Neural cell (in vitro differentiated cells): ENCODE measurements around the gene CD300LG. TPM values are rescaled to one million over a fixed set of nuclear protein-coding genes. Genes with fewer than 3 reads are reported as not detected.

Source experiments
- H2AFZ ChIP-seq: fragments of 200-600, 300-800 bp; sonication (generic), shearing (Covaris generic); 2 replicates; pipeline ENCODE4 v1.6.0; 2014; ENCODE audit warnings: low read depth, mild to moderate bottlenecking, antibody characterized with exemption, low read length, moderate library complexity
- H3F3A ChIP-seq: fragments of 200-600 bp; shearing (Covaris generic); 2 replicates; pipeline ENCODE4 v1.6.1; 2016; ENCODE audit warnings: mild to moderate bottlenecking, moderate library complexity, mixed read lengths, antibody characterized with exemption, low read length; ENCODE audit not compliant: insufficient read depth, poor library complexity, severe bottlenecking
- H3K27ac ChIP-seq: fragments of 200-600, 300-800 bp; sonication (generic), shearing (Covaris generic); 2 replicates; pipeline ENCODE4 v1.5.1; 2014; ENCODE audit warnings: mild to moderate bottlenecking, low read length, moderate library complexity
- H3K27me3 ChIP-seq: fragments of 300-800, 200-600 bp; sonication (generic), shearing (Covaris generic); 2 replicates; pipeline ENCODE4 v1.6.0; 2014; ENCODE audit warnings: mild to moderate bottlenecking, low read depth, low read length, moderate library complexity; ENCODE audit not compliant: insufficient read depth
- H3K36me3 ChIP-seq: fragments of 300-800, 200-600 bp; sonication (generic), shearing (Covaris generic); 2 replicates; pipeline ENCODE4 v1.5.1; 2014; ENCODE audit warnings: mild to moderate bottlenecking, antibody characterized with exemption, low read length, moderate library complexity; ENCODE audit not compliant: insufficient read depth
- H3K4me2 ChIP-seq: fragments of 300-800, 200-600 bp; sonication (generic), shearing (Covaris generic); 2 replicates; pipeline ENCODE4 v1.6.0; 2014; ENCODE audit warnings: mild to moderate bottlenecking, low read length
- H3K4me3 ChIP-seq: fragments of 300-800, 200-600 bp; sonication (generic), shearing (Covaris generic); 2 replicates; pipeline ENCODE4 v1.5.1; 2014; ENCODE audit warnings: mild to moderate bottlenecking, low read length, moderate library complexity
- H3K79me2 ChIP-seq: fragments of 200-600 bp; shearing (Covaris generic); replicated peaks from 2 replicates; pipeline ENCODE4 v1.6.0; 2014; ENCODE audit warnings: mild to moderate bottlenecking, low read length, moderate library complexity; ENCODE audit not compliant: insufficient read depth
- H3K9ac ChIP-seq: fragments of 300-800, 200-600 bp; sonication (generic), shearing (Covaris generic); 2 replicates; pipeline ENCODE4 v1.6.1; 2016; ENCODE audit warnings: mild to moderate bottlenecking, low read length, mixed read lengths
- H3K9me2 ChIP-seq: fragments of 200-600 bp; shearing (Covaris generic); 2 replicates; pipeline ENCODE4 v1.6.1; 2016; ENCODE audit warnings: mild to moderate bottlenecking, low read length, mixed read lengths; ENCODE audit not compliant: insufficient read depth
- H3K9me3 ChIP-seq: fragments of 200-600, 300-800 bp; sonication (generic), shearing (Covaris generic); 2 replicates; pipeline ENCODE4 v1.6.1; 2016; ENCODE audit warnings: mild to moderate bottlenecking, mixed run types, low read length, moderate library complexity, mixed read lengths
- H4K20me1 ChIP-seq: fragments of 200-600 bp; shearing (Covaris generic); 2 replicates; pipeline ENCODE4 v1.6.1; 2016; ENCODE audit warnings: mild to moderate bottlenecking, mixed run types; ENCODE audit not compliant: insufficient read depth
- CTCF ChIP-seq: fragments of 450-650 bp; IDR thresholded peaks from 2 replicates; pipeline ENCODE4 v1.5.1; 2014; ENCODE audit warnings: antibody characterized with exemption, mild to moderate bottlenecking, moderate library complexity; ENCODE audit not compliant: poor library complexity, severe bottlenecking
- EP300 ChIP-seq: fragments of 450-650 bp; conservative IDR thresholded peaks from 2 replicates; pipeline ENCODE4 v1.6.1; 2014; ENCODE audit warnings: antibody characterized with exemption, mild to moderate bottlenecking, moderate library complexity; ENCODE audit not compliant: poor library complexity, severe bottlenecking
- EZH2 ChIP-seq: fragments of 200-600, 300-800 bp; shearing (Covaris generic), sonication (generic); IDR thresholded peaks from 2 replicates; pipeline ENCODE4 v1.6.1; 2014; ENCODE audit warnings: antibody characterized with exemption, low read length, borderline replicate concordance, mild to moderate bottlenecking; ENCODE audit not compliant: insufficient read depth, poor library complexity, severe bottlenecking
- MXI1 ChIP-seq: fragments of 450-650 bp; conservative IDR thresholded peaks from 2 replicates; pipeline ENCODE4 v1.6.1; 2014; ENCODE audit warnings: antibody characterized with exemption, mild to moderate bottlenecking; ENCODE audit not compliant: poor library complexity, severe bottlenecking
- POLR2AphosphoS5 ChIP-seq: IDR thresholded peaks from 2 replicates; pipeline ENCODE4 v1.6.1; 2012
- RAD21 ChIP-seq: fragments of 450-650 bp; conservative IDR thresholded peaks from 2 replicates; pipeline ENCODE4 v1.6.1; 2014; ENCODE audit warnings: antibody characterized with exemption, mild to moderate bottlenecking, moderate library complexity
- REST ChIP-seq: IDR thresholded peaks from 2 replicates; pipeline ENCODE4 v1.6.1; 2012; ENCODE audit warnings: borderline replicate concordance
- SMC3 ChIP-seq: fragments of 450-650 bp; conservative IDR thresholded peaks from 2 replicates; pipeline ENCODE4 v1.6.1; 2014; ENCODE audit warnings: antibody characterized with exemption, mild to moderate bottlenecking, moderate library complexity; ENCODE audit not compliant: poor library complexity
- TAF1 ChIP-seq: IDR thresholded peaks from 2 replicates; pipeline ENCODE4 v1.6.1; 2012; ENCODE audit warnings: low read depth
- polyA plus RNA-seq: library from polyadenylated mRNA; depleted of rRNA; stranded (reverse); fragments of >200 nt; gene quantifications from 2 replicates; pipeline ENCODE4 v1.2.3, GENCODE V29; 2014

The CD300LG gene
- polyA plus RNA-seq, 1 donor from 2014 or later, result not detected

GRCh38 chr17:43901861-43902589 is 55.0 kb downstream of the CD300LG start:
- H3K4me3 ChIP-seq, result peak overlapping the region; percentile 86
- H3K9ac ChIP-seq, result no peak overlapping the region
- no peaks in the 10 kb centered on the region for H3K27me3 ChIP-seq
- H2AFZ ChIP-seq, result no peak overlapping the region
- H3K9me2 ChIP-seq, result no peaks in the 10 kb centered on the region
- TF ChIP-seq EP300, result no peak
- no peak for TF ChIP-seq CTCF
- TF ChIP-seq REST, result no peak
- TF ChIP-seq RAD21, result no peak
- no peak for TF ChIP-seq SMC3
- TF ChIP-seq TAF1, result no peak
- no peak for TF ChIP-seq MXI1
- TF ChIP-seq EZH2, result no peak
- TF ChIP-seq POLR2AphosphoS5, result no peak
- no peaks in the 10 kb centered on the region for H3K9me3 ChIP-seq
- H3F3A ChIP-seq, result no peaks in the 10 kb centered on the region
- H3K4me2 ChIP-seq, result no peak overlapping the region
- no peaks in the 10 kb centered on the region for H3K36me3 ChIP-seq
- H3K27ac ChIP-seq, result no peak overlapping the region
- peaks cover 17% of the 10 kb centered on the region for H3K79me2 ChIP-seq
- no peaks in the 10 kb centered on the region for H4K20me1 ChIP-seq

GRCh38 chr17:43905400-43905984 is 58.5 kb downstream of the CD300LG start:
- TF ChIP-seq TAF1 (no peak), CTCF (no peak), EP300 (no peak), SMC3 (no peak), POLR2AphosphoS5 (no peak), MXI1 (no peak), REST (no peak)
- H3K4me3 ChIP-seq, result peak overlapping the region; percentile 96
- H2AFZ ChIP-seq, result peak overlapping the region; percentile 95
- peak overlapping the region; percentile 99 for H3K9ac ChIP-seq
- no peaks in the 10 kb centered on the region for H3K9me2 ChIP-seq
- H4K20me1 ChIP-seq, result no peaks in the 10 kb centered on the region
- H3K4me2 ChIP-seq, result peak overlapping the region; percentile 86
- H3K27me3 ChIP-seq, result no peaks in the 10 kb centered on the region
- no peaks in the 10 kb centered on the region for H3K9me3 ChIP-seq
- H3K27ac ChIP-seq, result peak overlapping the region; percentile 95
- no peaks in the 10 kb centered on the region for H3K36me3 ChIP-seq
- no peaks in the 10 kb centered on the region for H3F3A ChIP-seq
- peaks cover 17% of the 10 kb centered on the region for H3K79me2 ChIP-seq
